ENCODE measurements around the gene FAHD1. TPM values are rescaled to one million over a fixed set of nuclear protein-coding genes. Genes with fewer than 3 reads are reported as not detected.

FAHD1 gene
- total RNA-seq, 4 donors from 2014 or later = 20.4 to 43.2 (median 39.5) TPM

DNA sequence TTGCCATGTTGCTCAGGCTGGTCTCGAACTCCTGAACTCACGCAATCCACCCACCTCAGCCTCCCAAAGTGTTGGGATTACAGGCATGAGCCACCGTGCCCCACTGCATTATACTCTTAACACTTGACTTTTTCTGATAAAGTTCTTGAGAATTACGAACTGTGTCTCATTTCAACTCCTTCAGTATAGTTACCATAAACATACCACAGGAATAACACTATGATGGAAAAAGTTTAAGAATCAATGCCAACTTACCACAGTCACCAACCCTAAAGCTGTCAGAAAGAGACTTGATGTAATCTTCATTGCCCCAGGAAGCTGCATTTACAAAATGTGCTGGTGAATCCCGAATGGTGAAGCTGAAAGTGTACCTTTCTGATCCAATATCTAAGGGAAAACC lies 34.7 kb downstream of the FAHD1 start:
- Histone ChIP-seq H3K4me3 (no peak overlapping the region), H3K27ac (replicated peaks in 1 of 4) (no peak overlapping the region), H3K4me1 (no peaks in the 10 kb centered on the region), H3K27me3 (peaks cover 0 to 54% (median 14%) of the 10 kb centered on the region in 4 donors), H3K9me3 (no peaks in the 10 kb centered on the region), H3K36me3 (no peaks in the 10 kb centered on the region)
- intact Hi-C loops (cut with DNase I) = loop anchor here (2.0 kb wide), 1 partner anchor 67 kb away; no protein-coding TSS in a partner anchor
- 83% methylated on average over 5 of the region's 5 CpGs for WGBS
- TF ChIP-seq EP300 (IDR thresholded peaks at IDR 0.05) (no peak), POLR2A (IDR thresholded peaks at IDR 0.05; ENCODE audit: low read depth) (no peak), POLR2AphosphoS5 (IDR thresholded peaks at IDR 0.05) (no peak)
- TF ChIP-seq, protein P1, sequence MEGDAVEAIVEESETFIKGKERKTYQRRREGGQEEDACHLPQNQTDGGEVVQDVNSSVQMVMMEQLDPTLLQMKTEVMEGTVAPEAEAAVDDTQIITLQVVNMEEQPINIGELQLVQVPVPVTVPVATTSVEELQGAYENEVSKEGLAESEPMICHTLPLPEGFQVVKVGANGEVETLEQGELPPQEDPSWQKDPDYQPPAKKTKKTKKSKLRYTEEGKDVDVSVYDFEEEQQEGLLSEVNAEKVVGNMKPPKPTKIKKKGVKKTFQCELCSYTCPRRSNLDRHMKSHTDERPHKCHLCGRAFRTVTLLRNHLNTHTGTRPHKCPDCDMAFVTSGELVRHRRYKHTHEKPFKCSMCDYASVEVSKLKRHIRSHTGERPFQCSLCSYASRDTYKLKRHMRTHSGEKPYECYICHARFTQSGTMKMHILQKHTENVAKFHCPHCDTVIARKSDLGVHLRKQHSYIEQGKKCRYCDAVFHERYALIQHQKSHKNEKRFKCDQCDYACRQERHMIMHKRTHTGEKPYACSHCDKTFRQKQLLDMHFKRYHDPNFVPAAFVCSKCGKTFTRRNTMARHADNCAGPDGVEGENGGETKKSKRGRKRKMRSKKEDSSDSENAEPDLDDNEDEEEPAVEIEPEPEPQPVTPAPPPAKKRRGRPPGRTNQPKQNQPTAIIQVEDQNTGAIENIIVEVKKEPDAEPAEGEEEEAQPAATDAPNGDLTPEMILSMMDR (IDR thresholded peaks at IDR 0.05) = no peak
- DNase-seq (ENCODE audit: extremely low spot score) = no peak

DNA sequence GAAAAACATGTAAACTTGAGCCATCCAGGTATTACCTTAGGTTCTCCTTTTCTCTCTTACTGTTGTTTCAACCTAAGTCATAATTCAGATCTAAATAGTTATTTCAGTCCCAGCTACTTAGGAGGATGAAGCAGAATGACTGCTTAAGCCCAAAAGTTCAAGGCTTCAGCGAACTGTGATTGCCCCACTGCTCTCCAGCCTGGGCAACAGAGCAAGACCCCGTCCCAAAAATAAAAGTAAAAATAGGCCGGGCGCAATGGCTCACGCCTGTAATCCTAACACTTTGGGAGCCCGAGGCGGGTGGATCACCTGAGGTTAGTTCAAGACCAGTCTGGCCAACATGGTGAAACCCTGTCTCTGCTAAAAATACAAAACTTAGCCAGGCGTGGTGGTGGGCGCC lies 35.4 kb downstream of the FAHD1 start:
- H3K9me3 ChIP-seq = no peaks in the 10 kb centered on the region
- WGBS = 72% methylated on average over 9 of the region's 9 CpGs
- intact Hi-C loops (cut with DNase I) = no loop called here
- DNase-seq (ENCODE audit: extremely low spot score) = no peak
- peaks cover 0 to 48% (median 11%) of the 10 kb centered on the region in 4 donors for H3K27me3 ChIP-seq
- TF ChIP-seq EP300 (IDR thresholded peaks at IDR 0.05) (no peak), POLR2A (IDR thresholded peaks at IDR 0.05; ENCODE audit: low read depth) (no peak), POLR2AphosphoS5 (IDR thresholded peaks at IDR 0.05) (no peak)
- TF ChIP-seq, protein P1 (IDR thresholded peaks at IDR 0.05) = no peak
- H3K27ac ChIP-seq (replicated peaks in 1 of 4) = no peak overlapping the region
- no peaks in the 10 kb centered on the region for H3K36me3 ChIP-seq
- H3K4me3 ChIP-seq = no peak overlapping the region
- H3K4me1 ChIP-seq = no peaks in the 10 kb centered on the region

DNA sequence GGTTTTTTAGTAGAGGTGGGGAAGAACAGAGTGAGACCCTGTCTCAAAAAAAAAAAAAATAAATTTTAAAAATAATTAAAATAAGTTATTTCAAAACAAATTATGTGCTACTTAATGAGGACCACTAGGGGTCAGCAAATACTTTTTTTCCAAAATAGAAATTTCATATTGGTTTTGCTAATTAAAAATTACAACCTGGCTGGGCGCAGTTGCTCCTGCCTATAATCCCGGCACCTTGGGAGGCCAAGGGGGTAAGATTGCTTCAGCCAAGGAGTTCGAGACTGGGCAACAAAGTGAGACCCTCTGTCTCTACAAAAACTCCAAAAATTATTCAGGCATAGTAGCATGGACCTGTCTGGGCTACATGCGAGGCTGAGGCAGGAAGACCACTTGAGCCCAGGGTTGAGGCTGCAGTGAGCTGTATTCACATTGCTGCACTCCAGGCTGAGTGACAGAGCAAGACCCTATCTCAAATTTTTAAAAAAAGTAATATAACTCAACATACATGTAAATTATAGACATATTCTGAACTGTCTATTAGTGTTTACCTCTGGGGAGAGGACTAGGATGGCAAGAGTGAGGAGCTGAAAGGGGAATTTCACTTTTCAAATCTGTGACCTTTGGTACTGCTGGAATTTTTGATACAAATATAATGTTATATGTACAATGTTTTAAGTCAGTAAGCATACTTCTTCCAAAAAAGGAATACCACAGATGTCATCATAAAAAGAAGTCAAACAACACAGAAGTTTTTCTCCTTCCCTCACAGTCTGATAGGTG lies 36.9 kb downstream of the FAHD1 start:
- no peaks in the 10 kb centered on the region for H3K4me1 ChIP-seq
- intact Hi-C loops (cut with DNase I) = no loop called here
- WGBS = 14% methylated on average over 4 of the region's 4 CpGs
- no peak overlapping the region for H3K27ac ChIP-seq (replicated peaks in 1 of 4)
- H3K9me3 ChIP-seq = no peaks in the 10 kb centered on the region
- no peaks in the 10 kb centered on the region for H3K36me3 ChIP-seq
- no peak for TF ChIP-seq EP300 (IDR thresholded peaks at IDR 0.05)
- no peak for TF ChIP-seq POLR2A (IDR thresholded peaks at IDR 0.05; ENCODE audit: low read depth)
- TF ChIP-seq, protein P1 (IDR thresholded peaks at IDR 0.05) = peak; percentile 59 to 65 (median 61)
- no peak for TF ChIP-seq POLR2AphosphoS5 (IDR thresholded peaks at IDR 0.05)
- DNase-seq (ENCODE audit: extremely low spot score) = no peak
- peaks cover 0 to 36% (median 6%) of the 10 kb centered on the region in 4 donors for H3K27me3 ChIP-seq
- no peak overlapping the region for H3K4me3 ChIP-seq

DNA sequence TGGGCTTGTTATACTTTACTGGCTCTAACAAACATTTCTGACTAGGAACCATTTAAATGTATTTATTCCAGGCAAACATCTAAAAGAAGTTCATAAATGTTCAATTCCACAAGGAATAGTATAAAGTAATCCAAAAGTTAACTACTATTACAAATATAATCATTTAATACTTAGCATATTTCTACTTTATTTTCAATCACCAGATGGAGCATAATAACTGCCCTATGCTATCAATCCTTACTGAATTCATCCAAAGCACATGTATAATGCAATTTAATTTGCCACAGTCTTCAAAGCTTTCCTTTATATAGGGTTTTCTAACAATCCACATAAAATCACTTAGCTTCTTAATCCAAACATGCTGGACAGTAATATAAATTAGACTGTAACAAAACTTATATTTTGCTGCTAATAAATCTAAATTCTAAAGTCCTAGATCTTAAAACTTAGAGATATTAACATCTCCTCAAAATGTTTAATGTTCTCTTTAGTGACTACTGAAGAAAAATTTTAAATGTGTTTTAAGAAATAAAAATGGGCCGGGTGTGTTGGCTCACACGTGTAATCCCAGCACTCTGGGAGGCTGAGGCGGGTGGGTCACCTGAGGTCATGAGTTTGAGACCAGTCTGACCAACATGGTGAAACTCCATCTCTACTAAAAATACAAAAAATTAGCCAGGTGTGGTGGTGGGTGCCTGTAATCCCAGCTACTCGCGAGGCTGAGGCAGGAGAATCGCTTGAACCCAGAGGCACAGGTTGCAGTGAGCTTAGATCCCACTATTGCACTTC lies 39.1 kb downstream of the FAHD1 start:
- H3K27me3 ChIP-seq = peaks cover 0 to 24% (median 0%) of the 10 kb centered on the region in 4 donors
- intact Hi-C loops (cut with DNase I) = no loop called here
- TF ChIP-seq, protein P1 (IDR thresholded peaks at IDR 0.05) = no peak
- no peak for TF ChIP-seq POLR2AphosphoS5 (IDR thresholded peaks at IDR 0.05)
- no peak for TF ChIP-seq EP300 (IDR thresholded peaks at IDR 0.05)
- TF ChIP-seq POLR2A (IDR thresholded peaks at IDR 0.05; ENCODE audit: low read depth) = no peak

More for the DNA sequence above, 39.1 kb downstream of the FAHD1 start:
- no peaks in the 10 kb centered on the region for H3K9me3 ChIP-seq
- DNase-seq (ENCODE audit: extremely low spot score) = no peak
- 51% methylated on average over 6 of the region's 6 CpGs for WGBS
- no peak overlapping the region for H3K27ac ChIP-seq (replicated peaks in 1 of 4)
- H3K4me3 ChIP-seq = no peak overlapping the region
- H3K4me1 ChIP-seq = no peaks in the 10 kb centered on the region
- H3K36me3 ChIP-seq = no peaks in the 10 kb centered on the region
